Neutrophil (primary cell): ENCODE results near the gene SHROOM2.

Source experiments
- H3K27ac ChIP-seq: fragments of 200-600 bp; sonication (generic); 2 replicates; pipeline ENCODE4 v1.5.1; 2016; ENCODE audit warnings: mild to moderate bottlenecking, moderate library complexity
- H3K27me3 ChIP-seq: fragments of 200-600 bp; sonication (generic); 2 replicates; pipeline ENCODE4 v1.6.0; 2016; ENCODE audit warnings: mild to moderate bottlenecking
- H3K36me3 ChIP-seq: fragments of 200-600 bp; sonication (generic); 2 replicates; pipeline ENCODE4 v1.5.1; 2017
- H3K4me1 ChIP-seq, 2 experiments: fragments of 200-600 bp in 1 of 2; sonication (generic) in 1 of 2; 1 replicate in 1 of 2; 2 replicates in 1 of 2; pipeline versions ENCODE4 v1.5.1 to v1.6.1; 2013 to 2016; ENCODE audit warnings: low read depth in 1 of 2, low read length in 1 of 2, mild to moderate bottlenecking in 1 of 2, moderate library complexity in 1 of 2; ENCODE audit not compliant: control insufficient read depth in 1 of 2, insufficient read depth in 1 of 2
- H3K4me3 ChIP-seq, 2 experiments: fragments of 200-600 bp in 1 of 2; sonication (generic) in 1 of 2; 1 replicate in 1 of 2; 2 replicates in 1 of 2; pipeline ENCODE4 v1.5.1; 2013 to 2016; ENCODE audit warnings: low read depth in 1 of 2, low read length in 1 of 2, mild to moderate bottlenecking in 1 of 2, moderate library complexity in 1 of 2
- H3K9me3 ChIP-seq: fragments of 200-600 bp; sonication (generic); 2 replicates; pipeline ENCODE4 v1.5.1; 2016
- TF ChIP-seq, protein P1 (sequence below): fragments of 200-600 bp; sonication (generic); IDR thresholded peaks from 2 replicates; pipeline ENCODE4 v1.5.1; 2016; ENCODE audit warnings: antibody characterized with exemption

SHROOM2 gene

DNA sequence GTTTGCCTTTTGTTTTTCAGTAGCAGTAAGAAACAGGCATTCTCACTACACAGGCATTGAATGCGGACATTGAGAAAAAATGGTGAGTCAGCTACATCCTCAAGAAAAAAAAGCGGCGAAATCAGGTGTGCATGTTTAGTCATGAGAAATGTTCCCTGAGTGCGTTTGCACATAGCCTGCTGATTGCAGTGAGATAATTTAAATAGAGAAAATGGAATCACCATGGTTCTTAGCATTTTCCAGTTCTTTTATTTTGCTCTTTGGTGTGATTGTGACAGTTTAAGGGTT is 126.9 kb downstream of the SHROOM2 start:
- Histone ChIP-seq H3K36me3 (no peaks in the 10 kb centered on the region), H3K9me3 (no peaks in the 10 kb centered on the region), H3K27me3 (no peaks in the 10 kb centered on the region), H3K27ac (no peak overlapping the region), H3K4me3 (no peak overlapping the region), H3K4me1 (no peaks in the 10 kb centered on the region)
- TF ChIP-seq, protein P1, sequence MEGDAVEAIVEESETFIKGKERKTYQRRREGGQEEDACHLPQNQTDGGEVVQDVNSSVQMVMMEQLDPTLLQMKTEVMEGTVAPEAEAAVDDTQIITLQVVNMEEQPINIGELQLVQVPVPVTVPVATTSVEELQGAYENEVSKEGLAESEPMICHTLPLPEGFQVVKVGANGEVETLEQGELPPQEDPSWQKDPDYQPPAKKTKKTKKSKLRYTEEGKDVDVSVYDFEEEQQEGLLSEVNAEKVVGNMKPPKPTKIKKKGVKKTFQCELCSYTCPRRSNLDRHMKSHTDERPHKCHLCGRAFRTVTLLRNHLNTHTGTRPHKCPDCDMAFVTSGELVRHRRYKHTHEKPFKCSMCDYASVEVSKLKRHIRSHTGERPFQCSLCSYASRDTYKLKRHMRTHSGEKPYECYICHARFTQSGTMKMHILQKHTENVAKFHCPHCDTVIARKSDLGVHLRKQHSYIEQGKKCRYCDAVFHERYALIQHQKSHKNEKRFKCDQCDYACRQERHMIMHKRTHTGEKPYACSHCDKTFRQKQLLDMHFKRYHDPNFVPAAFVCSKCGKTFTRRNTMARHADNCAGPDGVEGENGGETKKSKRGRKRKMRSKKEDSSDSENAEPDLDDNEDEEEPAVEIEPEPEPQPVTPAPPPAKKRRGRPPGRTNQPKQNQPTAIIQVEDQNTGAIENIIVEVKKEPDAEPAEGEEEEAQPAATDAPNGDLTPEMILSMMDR: no peak

- Histone ChIP-seq H3K36me3 (no peaks in the 10 kb centered on the region), H3K9me3 (no peaks in the 10 kb centered on the region), H3K4me1 (no peaks in the 10 kb centered on the region), H3K27ac (no peak overlapping the region), H3K27me3 (no peaks in the 10 kb centered on the region), H3K4me3 (no peak overlapping the region)
- TF ChIP-seq, protein P1: no peak
Measured at GRCh38 chrX:9917861-9918260, 131.6 kb downstream of the SHROOM2 start.

- H3K27me3 ChIP-seq: no peaks in the 10 kb centered on the region
- no peaks in the 10 kb centered on the region for H3K4me1 ChIP-seq
- TF ChIP-seq, protein P1: no peak
Measured at GRCh38 chrX:9919632-9920172, 133.5 kb downstream of the SHROOM2 start.

DNA sequence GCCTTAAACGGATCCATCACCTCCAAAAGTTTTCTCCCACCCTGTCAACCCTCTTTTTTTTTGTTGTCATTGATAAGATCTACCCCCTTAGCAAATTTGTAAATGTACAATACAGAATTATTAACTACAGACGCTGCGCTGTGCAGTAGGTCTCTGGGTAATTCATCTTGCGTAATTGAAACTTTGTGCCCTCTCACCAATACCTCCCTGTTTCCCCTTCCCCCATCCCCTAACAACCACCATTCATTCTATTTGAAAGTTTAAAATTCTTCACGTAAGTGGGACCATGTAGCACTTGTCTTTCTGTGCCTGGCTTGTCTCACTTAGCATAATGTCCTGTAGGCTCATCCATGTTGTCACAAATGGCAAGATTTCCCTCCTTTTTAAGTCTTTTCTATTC is 135.2 kb downstream of the SHROOM2 start:
- no peaks in the 10 kb centered on the region for H3K4me1 ChIP-seq
- no peaks in the 10 kb centered on the region for H3K27me3 ChIP-seq
- no peak overlapping the region for H3K27ac ChIP-seq
- H3K36me3 ChIP-seq: no peaks in the 10 kb centered on the region
- no peaks in the 10 kb centered on the region for H3K9me3 ChIP-seq
- TF ChIP-seq, protein P1: no peak
- H3K4me3 ChIP-seq: no peak overlapping the region

More at GRCh38 chrX:9919632-9920172, 133.5 kb downstream of the SHROOM2 start:
- Histone ChIP-seq H3K27ac (no peak overlapping the region), H3K4me3 (no peak overlapping the region), H3K36me3 (no peaks in the 10 kb centered on the region), H3K9me3 (no peaks in the 10 kb centered on the region)

GRCh38 chrX:9923357-9923756 is 137.1 kb downstream of the SHROOM2 start:
- H3K4me3 ChIP-seq: no peak overlapping the region
- no peaks in the 10 kb centered on the region for H3K27me3 ChIP-seq
- no peak overlapping the region for H3K27ac ChIP-seq
- H3K36me3 ChIP-seq: no peaks in the 10 kb centered on the region
- H3K9me3 ChIP-seq: no peaks in the 10 kb centered on the region
- TF ChIP-seq, protein P1: no peak
- H3K4me1 ChIP-seq: no peaks in the 10 kb centered on the region

GRCh38 chrX:9926002-9926401 is 139.8 kb downstream of the SHROOM2 start:
- Histone ChIP-seq H3K4me3 (no peak overlapping the region), H3K4me1 (no peaks in the 10 kb centered on the region), H3K27me3 (no peaks in the 10 kb centered on the region), H3K9me3 (no peaks in the 10 kb centered on the region), H3K36me3 (no peaks in the 10 kb centered on the region), H3K27ac (no peak overlapping the region)
- TF ChIP-seq, protein P1: no peak
